ENCODE measurements around the gene SPAG16.
"Not testable (repeated sequence)": the region's sequence is repeated elsewhere in the genome, so short reads cannot be mapped to it uniquely, and the experiment has no call there.

Gene SPAG16

GRCh38 chr2:213678437-213679218 lies 394.4 kb downstream of the SPAG16 start:
- DNase-seq (ENCODE audit: low read depth), result no peak
- TF ChIP-seq, protein P1, sequence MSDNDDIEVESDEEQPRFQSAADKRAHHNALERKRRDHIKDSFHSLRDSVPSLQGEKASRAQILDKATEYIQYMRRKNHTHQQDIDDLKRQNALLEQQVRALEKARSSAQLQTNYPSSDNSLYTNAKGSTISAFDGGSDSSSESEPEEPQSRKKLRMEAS (IDR thresholded peaks at IDR 0.05; ENCODE audit: low read depth, low read length), result no peak
- TF ChIP-seq CTCF (IDR thresholded peaks at IDR 0.05; ENCODE audit: low read depth, low read length) (no peak), MYC (IDR thresholded peaks at IDR 0.05; ENCODE audit: low read depth, low read length) (no peak), POLR2A (IDR thresholded peaks at IDR 0.05; ENCODE audit: extremely low read depth, insufficient read length) (no peak)
- H3K4me3 ChIP-seq (ENCODE audit: low read depth, low read length), result no peak overlapping the region

GRCh38 chr2:213679894-213680293 lies 395.6 kb downstream of the SPAG16 start:
- DNase-seq (ENCODE audit: low read depth), result no peak
- no peak overlapping the region for H3K4me3 ChIP-seq (ENCODE audit: low read depth, low read length)
- no peak for TF ChIP-seq CTCF (IDR thresholded peaks at IDR 0.05; ENCODE audit: low read depth, low read length)
- no peak for TF ChIP-seq POLR2A (IDR thresholded peaks at IDR 0.05; ENCODE audit: extremely low read depth, insufficient read length)
- TF ChIP-seq, protein P1 (IDR thresholded peaks at IDR 0.05; ENCODE audit: low read depth, low read length), result no peak
- TF ChIP-seq MYC (IDR thresholded peaks at IDR 0.05; ENCODE audit: low read depth, low read length), result no peak

DNA sequence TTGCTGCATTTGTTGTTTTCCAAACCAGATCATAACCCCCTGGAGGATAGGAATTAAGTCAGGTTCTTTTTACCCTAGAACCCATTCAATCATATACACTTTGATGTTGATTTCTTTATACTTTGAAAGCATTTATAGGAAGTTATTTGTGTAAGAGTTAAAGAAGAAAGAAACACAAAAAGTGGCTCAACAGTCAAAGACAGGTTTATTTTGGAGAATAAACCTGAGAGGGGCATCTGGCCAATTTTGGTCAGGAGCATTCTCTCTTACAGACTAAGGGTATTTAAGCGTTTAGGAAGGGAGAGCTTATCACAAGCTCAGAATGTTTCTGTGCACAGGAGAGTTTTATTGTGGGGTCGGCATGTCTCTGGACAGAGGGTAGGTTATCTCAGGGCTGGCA lies 398.0 kb downstream of the SPAG16 start:
- H3K4me3 ChIP-seq (ENCODE audit: low read depth, low read length), result no peak overlapping the region
- no peak for DNase-seq (ENCODE audit: low read depth)
- TF ChIP-seq MYC (IDR thresholded peaks at IDR 0.05; ENCODE audit: low read depth, low read length) (no peak), CTCF (IDR thresholded peaks at IDR 0.05; ENCODE audit: low read depth, low read length) (no peak), POLR2A (IDR thresholded peaks at IDR 0.05; ENCODE audit: extremely low read depth, insufficient read length) (no peak)
- TF ChIP-seq, protein P1 (IDR thresholded peaks at IDR 0.05; ENCODE audit: low read depth, low read length), result no peak

DNA sequence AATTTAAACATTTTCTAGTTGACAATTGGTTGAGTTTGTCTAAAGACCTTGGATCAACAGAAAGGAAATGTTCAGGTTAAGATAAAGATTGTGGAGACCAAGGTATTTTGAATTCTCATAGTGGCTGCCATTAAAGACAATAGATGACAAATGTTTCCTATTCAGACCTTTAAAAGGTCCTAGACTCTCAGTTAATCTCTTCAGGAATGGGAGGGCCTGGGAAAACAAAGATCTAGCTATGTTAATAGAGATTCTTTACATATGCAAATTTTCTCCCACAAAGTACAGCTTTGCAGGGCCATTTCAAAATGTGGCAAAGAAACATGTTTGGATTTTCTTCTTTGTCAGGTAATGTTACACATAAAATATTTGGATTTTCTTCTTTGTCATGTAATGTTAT lies 403.9 kb downstream of the SPAG16 start:
- no peak for DNase-seq (ENCODE audit: low read depth)

GRCh38 chr2:213688825-213689224 lies 404.6 kb downstream of the SPAG16 start:
- not testable (repeated sequence) for H3K4me3 ChIP-seq (ENCODE audit: low read depth, low read length); DNase-seq (ENCODE audit: low read depth)

More for the DNA sequence above, 403.9 kb downstream of the SPAG16 start:
- H3K4me3 ChIP-seq (ENCODE audit: low read depth, low read length), result no peak overlapping the region
- TF ChIP-seq MYC (IDR thresholded peaks at IDR 0.05; ENCODE audit: low read depth, low read length), result no peak
- no peak for TF ChIP-seq CTCF (IDR thresholded peaks at IDR 0.05; ENCODE audit: low read depth, low read length)

DNA sequence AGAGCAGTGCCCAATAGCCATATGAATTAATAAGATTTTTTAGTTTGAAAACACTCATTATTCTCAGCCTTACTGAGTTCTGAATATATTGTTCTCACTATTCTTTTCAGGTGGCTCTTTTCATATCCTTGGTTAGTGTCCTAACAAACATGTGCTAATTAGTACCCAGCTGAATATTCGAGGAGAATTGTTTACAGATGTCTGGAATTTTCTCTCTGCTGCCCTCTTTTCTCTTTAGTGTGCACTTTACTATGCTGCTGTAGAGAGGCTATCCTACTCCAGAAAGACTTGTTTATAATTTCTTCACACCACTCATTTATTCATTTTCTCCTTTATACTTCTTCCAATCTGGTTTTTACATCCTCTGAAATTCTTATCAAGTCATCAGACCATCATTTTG lies 405.3 kb downstream of the SPAG16 start:
- H3K4me3 ChIP-seq (ENCODE audit: low read depth, low read length), result no peak overlapping the region
- TF ChIP-seq, protein P1 (IDR thresholded peaks at IDR 0.05; ENCODE audit: low read depth, low read length), result no peak
- no peak for TF ChIP-seq MYC (IDR thresholded peaks at IDR 0.05; ENCODE audit: low read depth, low read length)
- no peak for TF ChIP-seq POLR2A (IDR thresholded peaks at IDR 0.05; ENCODE audit: extremely low read depth, insufficient read length)
- no peak for TF ChIP-seq CTCF (IDR thresholded peaks at IDR 0.05; ENCODE audit: low read depth, low read length)
- no peak for DNase-seq (ENCODE audit: low read depth)

Data from NB4 (cell line).